ENCODE results near the gene OR51B5.
"Not testable (repeated sequence)": the region's sequence is repeated elsewhere in the genome, so short reads cannot be mapped to it uniquely, and the experiment has no call there.

Gene OR51B5

DNA sequence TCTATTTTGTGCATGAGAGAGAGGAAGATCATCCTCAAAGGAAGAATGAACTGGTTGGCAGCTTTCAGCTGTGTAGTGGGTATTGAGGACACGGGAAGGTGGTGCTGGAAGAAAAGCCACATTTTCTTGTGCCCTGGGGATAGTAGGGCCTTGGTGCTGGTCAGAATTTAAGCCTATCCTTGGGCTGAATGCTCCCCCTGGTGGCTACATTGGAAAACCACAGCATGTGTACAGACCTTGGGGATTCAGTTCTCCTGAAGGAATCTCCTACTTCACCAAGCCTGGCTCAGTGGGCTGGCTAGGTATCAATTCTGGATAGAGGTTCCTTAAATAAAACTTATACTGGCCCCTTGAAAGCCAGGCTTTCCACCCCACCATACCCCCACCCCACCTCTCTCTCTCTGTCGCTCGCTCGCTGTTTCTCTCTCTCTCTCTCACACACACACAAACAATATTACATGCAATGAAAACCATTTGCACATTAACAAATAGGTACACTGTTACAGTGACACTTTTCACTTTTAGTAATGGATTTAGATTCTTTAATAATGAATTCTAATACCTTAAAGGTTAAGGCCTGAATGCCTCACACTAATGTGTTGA is 37.5 kb upstream of the OR51B5 start:
- DNase-seq (ENCODE audit: extremely low spot score) = peak; percentile 60
- ChIA-PET CTCF (interaction anchor here (0.6 kb wide), 1 partner anchor 204 kb away, joined by 7 read pairs; no protein-coding TSS in a partner anchor), POLR2A (no interaction called here)
- no peak for TF ChIP-seq ARNT (IDR thresholded peaks at IDR 0.05)
- no peak for TF ChIP-seq ZNF384 (IDR thresholded peaks at IDR 0.05)
- no peak for TF ChIP-seq FOXK2 (IDR thresholded peaks at IDR 0.05)

DNA sequence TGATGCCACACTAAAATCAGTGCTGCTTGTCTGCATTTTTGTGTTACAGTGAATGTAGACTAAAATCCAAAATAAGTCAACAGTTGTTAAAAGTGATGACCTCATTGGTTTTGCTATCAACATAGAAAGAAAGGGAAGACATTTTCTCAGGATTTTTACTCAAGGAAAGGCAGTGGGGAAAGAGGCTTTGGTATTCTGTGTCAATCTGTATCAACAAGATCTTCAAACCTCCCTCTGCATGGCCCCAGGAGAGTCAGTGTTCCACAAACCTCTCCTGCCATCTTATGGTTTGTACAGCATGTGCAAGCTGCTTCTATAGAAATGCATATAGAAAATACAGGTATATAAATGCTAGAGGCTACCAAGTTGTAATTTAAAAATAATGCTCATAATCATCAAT is 26.5 kb upstream of the OR51B5 start:
- ChIA-PET POLR2A (no interaction called here), CTCF (no interaction called here)
- no peak for DNase-seq (ENCODE audit: extremely low spot score)
- TF ChIP-seq HDGF (IDR thresholded peaks at IDR 0.05; ENCODE audit: borderline replicate concordance) = no peak
- TF ChIP-seq BHLHE40 (IDR thresholded peaks at IDR 0.05; ENCODE audit: borderline replicate concordance) = no peak
- no peak for TF ChIP-seq SP1 (IDR thresholded peaks at IDR 0.05)
- no peak for TF ChIP-seq L3MBTL2 (conservative IDR thresholded peaks at IDR 0.05)
- TF ChIP-seq FOXM1 (IDR thresholded peaks at IDR 0.05; ENCODE audit: borderline replicate concordance) = no peak
- no peak for TF ChIP-seq FOXK2 (IDR thresholded peaks at IDR 0.05)
- TF ChIP-seq PKNOX1 (IDR thresholded peaks at IDR 0.05) = no peak
- no peak for TF ChIP-seq NFRKB (IDR thresholded peaks at IDR 0.05)
- no peak for TF ChIP-seq ZNF384 (IDR thresholded peaks at IDR 0.05)
- no peak for TF ChIP-seq ELF4 (IDR thresholded peaks at IDR 0.05)
- TF ChIP-seq TARDBP (IDR thresholded peaks at IDR 0.05) = no peak
- no peak for TF ChIP-seq ARNT (IDR thresholded peaks at IDR 0.05)
- no peak for TF ChIP-seq FOXA1 (IDR thresholded peaks at IDR 0.05)
- no peak for TF ChIP-seq LEF1 (IDR thresholded peaks at IDR 0.05; ENCODE audit: borderline replicate concordance)
- TF ChIP-seq SUZ12 (IDR thresholded peaks at IDR 0.05) = no peak
- no peak for TF ChIP-seq CTBP1 (IDR thresholded peaks at IDR 0.05; ENCODE audit: borderline replicate concordance)

GRCh38 chr11:5368502-5369043 is 25.2 kb upstream of the OR51B5 start:
- ChIA-PET POLR2A (no interaction called here), CTCF (no interaction called here)
- DNase-seq (ENCODE audit: extremely low spot score) = no peak
- TF ChIP-seq FOXM1 (IDR thresholded peaks at IDR 0.05; ENCODE audit: borderline replicate concordance) (no peak), SP1 (IDR thresholded peaks at IDR 0.05) (no peak), TARDBP (IDR thresholded peaks at IDR 0.05) (no peak), LEF1 (IDR thresholded peaks at IDR 0.05; ENCODE audit: borderline replicate concordance) (no peak), FOXA1 (IDR thresholded peaks at IDR 0.05) (no peak)

DNA sequence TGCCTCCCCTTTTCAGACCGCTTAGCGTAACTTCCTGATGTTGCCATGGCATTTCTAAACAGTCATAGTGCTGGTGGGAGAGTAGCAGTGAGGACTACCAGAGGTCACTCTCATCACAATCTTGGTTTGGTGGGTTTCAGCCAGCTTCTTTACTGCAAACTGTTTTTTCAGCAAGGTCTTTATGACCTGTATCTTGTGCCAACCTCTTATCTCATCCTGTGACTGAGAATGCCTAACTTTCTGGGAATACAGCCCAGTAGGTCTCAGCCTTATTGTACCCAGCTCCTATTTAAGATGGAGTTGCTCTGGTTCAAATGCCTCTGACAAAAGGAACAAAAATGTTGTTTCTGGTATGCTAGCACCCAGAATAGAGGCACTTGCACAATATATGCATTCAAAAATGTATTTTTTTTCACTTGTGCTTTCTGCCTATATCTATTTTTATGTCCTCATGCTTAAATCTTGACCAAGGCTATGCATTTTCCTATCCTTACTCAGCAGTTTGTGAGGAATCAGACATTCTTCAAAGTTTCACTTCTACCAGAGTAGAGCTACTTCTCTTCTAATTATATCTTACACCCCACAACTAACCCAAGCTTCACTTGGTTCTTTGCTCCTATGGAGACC is 24.2 kb upstream of the OR51B5 start:
- CTCF ChIA-PET = no interaction called here

GRCh38 chr11:5366856-5367255 is 23.5 kb upstream of the OR51B5 start:
- TF ChIP-seq SP1 (IDR thresholded peaks at IDR 0.05) (no peak), CTBP1 (IDR thresholded peaks at IDR 0.05; ENCODE audit: borderline replicate concordance) (no peak), FOXK2 (IDR thresholded peaks at IDR 0.05) (no peak), TARDBP (IDR thresholded peaks at IDR 0.05) (no peak), ELF4 (IDR thresholded peaks at IDR 0.05) (no peak), ZNF384 (IDR thresholded peaks at IDR 0.05) (no peak), ARNT (IDR thresholded peaks at IDR 0.05) (no peak), FOXA1 (IDR thresholded peaks at IDR 0.05) (no peak), FOXM1 (IDR thresholded peaks at IDR 0.05; ENCODE audit: borderline replicate concordance) (no peak)
- POLR2A ChIA-PET = no interaction called here
- CTCF ChIA-PET = no interaction called here
- no peak for DNase-seq (ENCODE audit: extremely low spot score)

More for the DNA sequence above, 24.2 kb upstream of the OR51B5 start:
- TF ChIP-seq SUZ12 (IDR thresholded peaks at IDR 0.05) (no peak), CTBP1 (IDR thresholded peaks at IDR 0.05; ENCODE audit: borderline replicate concordance) (no peak), ELF4 (IDR thresholded peaks at IDR 0.05) (no peak), TARDBP (IDR thresholded peaks at IDR 0.05) (no peak), FOXA1 (IDR thresholded peaks at IDR 0.05) (no peak), LEF1 (IDR thresholded peaks at IDR 0.05; ENCODE audit: borderline replicate concordance) (no peak), BHLHE40 (IDR thresholded peaks at IDR 0.05; ENCODE audit: borderline replicate concordance) (no peak), ARNT (IDR thresholded peaks at IDR 0.05) (no peak), HDGF (IDR thresholded peaks at IDR 0.05; ENCODE audit: borderline replicate concordance) (no peak), FOXK2 (IDR thresholded peaks at IDR 0.05) (no peak), ZNF384 (IDR thresholded peaks at IDR 0.05) (no peak), SP1 (IDR thresholded peaks at IDR 0.05) (no peak), NFRKB (IDR thresholded peaks at IDR 0.05) (no peak), PKNOX1 (IDR thresholded peaks at IDR 0.05) (no peak), FOXM1 (IDR thresholded peaks at IDR 0.05; ENCODE audit: borderline replicate concordance) (no peak), L3MBTL2 (conservative IDR thresholded peaks at IDR 0.05) (no peak)
- POLR2A ChIA-PET = no interaction called here
- DNase-seq (ENCODE audit: extremely low spot score) = no peak

GRCh38 chr11:5366365-5366764 is 23.0 kb upstream of the OR51B5 start:
- CTCF ChIA-PET; DNase-seq (ENCODE audit: extremely low spot score); POLR2A ChIA-PET: not testable (repeated sequence)

DNA sequence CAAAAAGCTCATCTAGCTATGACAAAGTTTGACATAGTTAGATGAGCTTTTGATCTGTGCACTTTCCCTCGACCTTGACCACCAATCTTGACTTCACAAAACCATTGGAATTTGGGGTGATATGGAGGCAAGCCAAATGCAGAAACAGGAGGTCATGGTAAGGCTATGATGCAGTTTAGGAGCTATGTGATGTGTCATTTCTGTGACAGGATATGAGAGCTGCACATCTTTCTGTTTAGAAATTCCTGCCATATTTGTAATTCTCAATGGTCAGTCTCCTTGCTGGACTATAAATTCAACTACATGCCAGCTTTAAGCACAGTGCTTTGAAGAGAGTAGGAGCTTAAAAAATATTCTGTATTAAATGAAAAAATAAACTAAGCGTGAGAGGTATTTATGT is 20.9 kb upstream of the OR51B5 start:
- no peak for DNase-seq (ENCODE audit: extremely low spot score)
- CTCF ChIA-PET = no interaction called here
- POLR2A ChIA-PET = no interaction called here
- TF ChIP-seq L3MBTL2 (conservative IDR thresholded peaks at IDR 0.05) (no peak), ARNT (IDR thresholded peaks at IDR 0.05) (no peak), FOXM1 (IDR thresholded peaks at IDR 0.05; ENCODE audit: borderline replicate concordance) (no peak), TARDBP (IDR thresholded peaks at IDR 0.05) (no peak), FOXA1 (IDR thresholded peaks at IDR 0.05) (no peak), ZNF384 (IDR thresholded peaks at IDR 0.05) (no peak), PKNOX1 (IDR thresholded peaks at IDR 0.05) (no peak), BHLHE40 (IDR thresholded peaks at IDR 0.05; ENCODE audit: borderline replicate concordance) (no peak), ELF4 (IDR thresholded peaks at IDR 0.05) (no peak), NFRKB (IDR thresholded peaks at IDR 0.05) (no peak), SP1 (IDR thresholded peaks at IDR 0.05) (no peak), CTBP1 (IDR thresholded peaks at IDR 0.05; ENCODE audit: borderline replicate concordance) (no peak), SUZ12 (IDR thresholded peaks at IDR 0.05) (no peak), LEF1 (IDR thresholded peaks at IDR 0.05; ENCODE audit: borderline replicate concordance) (no peak), FOXK2 (IDR thresholded peaks at IDR 0.05) (no peak), HDGF (IDR thresholded peaks at IDR 0.05; ENCODE audit: borderline replicate concordance) (no peak)

All from HEK293T (cell line).